NCI-H82 treated with DMSO at 0.1 percent for 48 hours (cell line): Measurements from ENCODE around the gene KCND2.
A peak's percentile ranks its signal among the peaks of the same experiment; 100 is the strongest.

Source experiments
- DNase-seq: peaks from one replicate; lab custom pipeline; 2025; ENCODE audit not compliant: unreplicated experiment; lab: John Stamatoyannopoulos, UW

Gene KCND2

GRCh38 chr7:120480472-120480871 lies 207.5 kb downstream of the KCND2 start:
- DNase-seq: no peak

GRCh38 chr7:120480930-120481329 lies 208.0 kb downstream of the KCND2 start:
- no peak for DNase-seq

- DNase-seq: no peak
Observed at GRCh38 chr7:120486164-120486563, 213.2 kb downstream of the KCND2 start.

GRCh38 chr7:120502132-120502531 lies 229.2 kb downstream of the KCND2 start:
- peak; percentile 3 for DNase-seq

GRCh38 chr7:120502825-120503224 lies 229.8 kb downstream of the KCND2 start:
- no peak for DNase-seq

GRCh38 chr7:120504386-120504785 lies 231.4 kb downstream of the KCND2 start:
- DNase-seq: no peak

GRCh38 chr7:120505770-120506169 lies 232.8 kb downstream of the KCND2 start:
- DNase-seq: no peak

GRCh38 chr7:120512701-120513100 lies 239.7 kb downstream of the KCND2 start:
- DNase-seq: no peak

GRCh38 chr7:120519224-120519623 lies 246.2 kb downstream of the KCND2 start:
- no peak for DNase-seq

- no peak for DNase-seq
Observed at GRCh38 chr7:120521761-120522737, 249.1 kb downstream of the KCND2 start.

GRCh38 chr7:120523985-120524384 lies 251.0 kb downstream of the KCND2 start:
- no peak for DNase-seq

- DNase-seq: no peak
Observed at GRCh38 chr7:120526902-120527509, 254.0 kb downstream of the KCND2 start.

GRCh38 chr7:120529736-120530135 lies 256.8 kb downstream of the KCND2 start:
- no peak for DNase-seq

GRCh38 chr7:120538335-120538734 lies 265.4 kb downstream of the KCND2 start:
- DNase-seq: no peak

GRCh38 chr7:120539321-120539720 lies 266.3 kb downstream of the KCND2 start:
- no peak for DNase-seq

GRCh38 chr7:120547605-120548004 lies 274.6 kb downstream of the KCND2 start:
- no peak for DNase-seq

- DNase-seq: no peak
Observed at GRCh38 chr7:120550494-120551048, 277.6 kb downstream of the KCND2 start.

GRCh38 chr7:120553491-120553890 lies 280.5 kb downstream of the KCND2 start:
- DNase-seq: no peak

- DNase-seq: peak; percentile 37
Observed at GRCh38 chr7:120554960-120555571, 282.1 kb downstream of the KCND2 start.

- DNase-seq: no peak
Observed at GRCh38 chr7:120564145-120564544, 291.2 kb downstream of the KCND2 start.

GRCh38 chr7:120567204-120567603 lies 294.2 kb downstream of the KCND2 start:
- DNase-seq: no peak
